ENCODE results near the gene NOL11.
"Not testable (repeated sequence)": the region's sequence is repeated elsewhere in the genome, so short reads cannot be mapped to it uniquely, and the experiment has no call there.

The NOL11 gene

GRCh38 chr17:67754686-67755085, 37.0 kb downstream of the NOL11 start:
- DNase-seq (ENCODE audit: low spot score), result not testable (repeated sequence)

DNA sequence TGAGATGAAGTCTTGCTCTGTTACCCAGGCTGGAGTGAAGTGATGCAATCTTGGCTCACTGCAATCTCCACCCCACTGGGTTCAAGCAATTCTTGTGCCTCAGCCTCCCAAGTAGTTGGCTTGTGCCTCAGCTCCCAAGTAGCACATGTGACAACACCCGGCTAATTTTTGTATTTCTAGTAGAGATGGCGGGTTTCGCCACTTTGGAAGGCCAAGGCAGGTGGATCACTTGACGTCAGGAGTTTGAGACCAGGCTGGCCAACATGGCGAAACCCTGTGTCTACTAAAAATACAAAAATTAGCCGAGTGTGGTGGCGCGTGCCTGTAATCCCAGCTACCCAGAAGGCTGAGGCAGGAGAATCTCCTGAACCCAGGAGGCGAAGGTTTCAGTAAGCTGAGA, 39.0 kb downstream of the NOL11 start:
- DNase-seq (ENCODE audit: low spot score), result not testable (repeated sequence)

DNA sequence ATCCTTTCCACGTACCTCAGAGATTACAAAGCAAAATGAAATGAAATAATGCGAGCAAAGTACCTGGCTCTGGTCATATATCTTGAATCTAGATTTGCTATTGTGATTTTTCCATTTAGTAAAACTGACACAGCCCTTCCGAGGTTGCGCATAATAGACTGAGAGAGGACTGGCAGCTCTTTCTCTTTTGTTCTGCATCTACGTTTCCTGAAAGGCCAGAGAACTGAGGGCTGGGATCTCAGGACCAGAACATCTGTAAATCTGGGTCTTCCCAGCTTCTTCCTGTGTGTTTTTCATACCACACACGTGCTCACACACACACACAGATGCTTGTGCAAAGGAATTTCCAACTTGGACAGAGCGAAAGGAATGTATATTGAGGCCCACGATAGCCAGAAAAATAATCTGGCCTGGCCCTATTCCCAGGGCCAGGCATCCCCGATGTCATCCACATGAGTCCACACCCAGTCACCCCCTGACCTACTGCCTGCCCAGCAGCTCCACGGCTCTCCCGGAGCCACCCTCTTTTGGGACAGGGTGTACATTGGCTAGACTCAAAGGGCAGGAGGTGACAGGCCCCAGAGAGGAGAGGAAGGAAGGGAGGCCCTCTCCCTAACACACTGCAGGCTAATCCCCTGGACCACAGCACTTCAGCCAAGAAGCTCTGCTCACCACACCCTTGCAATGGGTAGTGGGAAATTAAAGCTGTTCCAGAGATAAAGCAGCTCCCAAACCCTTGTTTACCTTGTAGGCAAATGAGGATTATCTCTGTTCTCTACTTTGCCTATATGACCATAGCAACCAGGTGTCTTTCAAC, 41.8 kb downstream of the NOL11 start:
- DNase-seq (ENCODE audit: low spot score), result no peak

DNA sequence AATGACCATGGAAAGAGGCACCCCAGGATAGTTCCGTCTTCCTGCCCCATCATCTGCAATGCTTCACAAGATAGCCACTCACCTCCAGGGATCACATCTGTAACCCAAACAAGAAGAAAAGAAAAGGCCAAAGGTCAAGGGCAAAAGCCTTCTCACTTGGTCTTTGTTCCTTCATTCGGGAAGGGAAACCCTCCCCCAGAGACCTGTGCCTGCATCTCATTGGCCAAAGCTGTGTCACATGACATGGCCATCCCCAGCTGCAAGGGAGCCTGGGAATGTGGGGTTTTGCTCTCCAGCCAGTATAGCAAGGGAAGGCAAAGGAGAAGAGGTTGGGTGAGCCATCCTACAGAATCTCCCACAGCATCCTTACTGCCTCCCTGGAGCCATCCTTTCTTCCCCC, 47.9 kb downstream of the NOL11 start:
- DNase-seq (ENCODE audit: low spot score), result no peak

GRCh38 chr17:67769231-67769630, 51.5 kb downstream of the NOL11 start:
- no peak for DNase-seq (ENCODE audit: low spot score)

DNA sequence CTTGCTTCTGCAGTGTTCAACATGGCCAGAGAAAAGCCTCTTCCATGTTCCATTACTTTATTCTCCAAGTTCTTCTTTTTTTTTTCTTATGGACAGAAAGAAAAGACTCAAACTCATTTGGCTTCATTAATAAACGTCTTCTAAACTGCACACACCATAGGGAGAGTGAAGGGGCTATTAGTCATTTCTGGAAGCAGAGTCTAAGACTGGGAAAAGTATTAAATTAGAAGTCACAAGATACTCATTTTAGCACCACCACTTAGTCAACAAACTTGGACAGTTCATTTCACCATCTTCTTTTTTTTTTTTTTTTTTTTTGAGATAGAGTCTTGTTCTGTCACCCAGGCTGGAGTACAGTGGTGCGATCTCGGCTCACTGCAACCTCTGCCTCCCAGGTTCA, 52.8 kb downstream of the NOL11 start:
- DNase-seq (ENCODE audit: low spot score), result no peak

DNA sequence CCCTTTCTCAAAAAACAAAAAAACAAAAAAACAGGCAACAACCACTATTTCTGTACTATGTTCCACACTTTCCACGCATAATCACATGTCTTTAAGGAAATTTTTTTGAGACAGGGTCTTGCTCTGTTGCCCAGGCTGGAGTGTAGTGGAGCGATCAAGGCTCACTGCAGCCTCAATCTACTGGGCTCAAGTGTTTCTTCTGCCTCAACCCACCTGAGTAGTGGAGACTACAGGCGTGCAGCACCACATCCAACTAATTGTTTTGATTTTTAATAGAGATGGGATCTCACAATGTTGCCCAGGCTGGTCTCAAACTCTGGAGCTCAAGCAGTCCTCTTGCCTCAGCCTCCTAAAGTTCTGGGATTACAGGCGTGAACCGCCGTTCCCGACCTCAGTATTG, 54.9 kb downstream of the NOL11 start:
- DNase-seq (ENCODE audit: low spot score), result no peak

DNA sequence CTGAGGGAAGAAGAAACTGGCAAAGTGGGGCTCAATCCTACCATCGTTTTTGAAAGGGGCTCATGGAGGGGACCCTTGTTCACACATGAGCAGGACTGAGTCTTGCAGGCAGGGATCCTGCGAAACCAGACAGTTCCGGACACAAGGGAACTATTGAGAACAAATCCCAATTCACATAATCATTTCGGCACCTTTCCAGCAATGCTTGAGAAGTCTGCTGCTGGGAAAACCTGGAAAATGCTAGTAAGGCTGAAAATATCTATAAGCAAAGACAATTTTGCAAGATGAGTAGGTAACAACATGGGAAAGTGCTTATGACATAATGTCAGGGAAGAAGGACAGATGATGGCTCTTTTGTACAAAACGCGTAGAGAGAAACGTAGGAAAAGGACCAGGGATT, 55.5 kb downstream of the NOL11 start:
- DNase-seq (ENCODE audit: low spot score), result no peak

- no peak for DNase-seq (ENCODE audit: low spot score)
Observed at GRCh38 chr17:67779098-67779672, 61.4 kb downstream of the NOL11 start.

- DNase-seq (ENCODE audit: low spot score), result no peak
Observed at GRCh38 chr17:67784364-67785121, 66.8 kb downstream of the NOL11 start.

DNA sequence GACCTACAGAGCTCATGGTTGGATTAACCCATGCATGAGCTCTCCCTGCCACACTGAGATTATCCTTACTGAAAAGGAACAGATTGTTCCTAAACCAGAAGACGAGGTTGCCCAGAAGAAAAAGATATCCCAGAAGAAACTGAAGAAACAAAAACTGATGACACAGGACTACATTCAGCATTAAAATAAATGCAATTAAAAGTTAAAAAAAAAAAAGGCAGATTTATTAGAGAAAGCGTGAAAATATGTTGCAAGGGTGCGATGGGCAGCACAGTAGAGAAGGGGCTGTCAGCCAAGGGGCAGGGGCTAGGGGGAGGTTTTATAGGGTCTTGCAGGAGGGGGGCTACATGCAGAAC, 67.4 kb downstream of the NOL11 start:
- no peak for DNase-seq (ENCODE audit: low spot score)

DNA sequence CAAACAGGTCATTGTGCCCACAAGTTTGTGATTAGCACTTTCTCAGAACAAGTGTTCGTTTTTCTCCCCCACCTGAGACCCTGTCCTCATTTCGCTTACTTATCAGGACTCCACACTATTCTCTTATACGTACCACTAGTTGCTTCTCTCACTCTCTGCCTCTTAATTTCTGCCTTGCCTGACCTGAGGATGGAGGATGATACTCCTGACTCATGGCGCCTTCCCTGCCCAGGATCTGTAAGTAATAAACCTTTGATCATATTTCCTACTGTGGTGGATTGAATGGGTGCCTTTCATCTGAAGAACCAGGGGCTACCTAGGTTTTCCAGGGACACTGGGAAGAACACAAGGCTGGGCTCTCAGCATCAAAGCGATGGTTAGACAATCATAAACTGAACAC, 67.8 kb downstream of the NOL11 start:
- no peak for DNase-seq (ENCODE audit: low spot score)
